ENCODE results near the gene TP53AIP1. TPM values are rescaled to one million over a fixed set of nuclear protein-coding genes. Genes with fewer than 3 reads are reported as not detected.

Gene TP53AIP1, protein sequence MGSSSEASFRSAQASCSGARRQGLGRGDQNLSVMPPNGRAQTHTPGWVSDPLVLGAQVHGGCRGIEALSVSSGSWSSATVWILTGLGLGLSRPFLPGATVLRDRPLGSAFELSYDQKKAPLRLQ
- not detected in 2 replicates for total RNA-seq

DNA sequence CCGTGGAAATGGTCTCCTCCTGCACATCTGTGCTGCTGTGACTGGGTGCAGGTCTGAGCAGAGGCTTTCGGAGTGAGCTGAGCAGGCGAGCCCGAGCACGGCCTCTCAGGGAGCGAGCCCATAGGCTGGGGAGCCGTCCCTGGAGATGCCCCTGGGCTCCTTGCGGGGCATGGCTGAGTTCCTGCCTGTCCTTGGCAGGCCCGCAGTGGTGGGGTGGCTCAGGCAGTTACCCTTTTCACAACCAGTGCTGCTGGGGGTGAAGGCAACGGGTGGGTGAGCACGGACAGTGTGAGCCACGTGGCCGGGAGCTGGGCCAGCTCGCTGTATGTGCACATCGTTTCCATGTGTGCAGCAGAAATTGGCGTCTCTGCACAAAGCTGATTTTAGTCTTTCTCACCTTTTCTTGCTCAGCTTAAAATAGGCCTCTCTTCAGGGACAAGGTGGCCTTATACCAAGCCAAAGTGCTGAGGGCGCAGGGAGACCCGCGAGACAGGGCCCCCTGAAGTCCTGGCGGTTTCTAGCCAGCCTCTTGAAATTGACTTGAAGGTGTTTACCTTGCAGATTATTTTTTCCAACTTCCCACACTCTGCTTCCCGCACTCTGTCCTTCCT, at the start of gene TP53AIP1:
Gene TP53AIP1 (minus strand): TSS at position 55 of the 611 bp plus-strand sequence. CDS start 5,053 bp downstream, outside the sequence.

DNA sequence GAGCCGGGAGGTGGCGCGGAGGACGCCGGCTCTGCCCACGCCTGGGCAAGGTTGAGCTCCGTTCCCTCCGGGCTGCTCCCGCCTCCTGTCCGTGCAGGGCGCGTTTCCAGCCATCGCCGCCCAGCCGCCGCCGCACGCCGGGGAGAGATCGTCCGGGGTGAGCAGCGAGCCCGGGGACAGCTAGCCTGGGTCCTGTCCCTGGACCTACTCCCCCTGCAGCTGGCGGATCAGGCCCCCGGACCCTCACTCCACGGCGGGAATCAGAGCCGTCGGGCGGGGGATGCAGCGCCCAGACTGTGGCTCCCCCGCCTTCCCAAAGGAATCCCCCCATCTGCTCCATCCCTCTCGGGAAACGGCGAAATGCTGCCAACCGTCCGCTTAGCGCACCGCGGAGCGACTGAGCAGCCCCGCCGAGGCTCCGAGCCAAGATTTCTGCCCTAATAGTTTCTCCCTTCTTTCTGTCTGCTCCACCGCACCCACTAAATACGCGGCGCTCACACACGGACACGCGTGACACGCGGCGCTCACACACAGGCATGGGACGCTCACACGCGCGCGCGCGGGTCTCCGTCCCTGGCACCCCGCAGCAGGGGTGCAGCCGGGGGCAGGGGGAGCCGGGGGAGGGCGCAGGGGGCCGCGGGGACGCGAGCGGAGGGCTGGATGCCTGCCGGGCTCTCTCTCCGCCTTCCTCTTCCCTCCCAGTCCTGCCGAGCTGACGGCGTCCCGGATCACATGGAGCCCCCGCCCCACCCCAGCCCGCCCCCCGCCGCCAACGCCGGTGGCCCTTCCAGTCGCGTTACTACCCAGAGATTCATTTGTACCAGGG, 51.9 kb downstream of the TP53AIP1 start, which contains the start of gene KCNJ5:
Gene KCNJ5 (plus strand): TSS at position 814 of the 826 bp plus-strand sequence. CDS start 19,918 bp downstream, outside the sequence.

Other genes starting within 250 kb of the TP53AIP1 start
- 70.0 and 77.9 TPM in 2 replicates for gene FLI1, start 248.8 kb downstream of the TP53AIP1 start, total RNA-seq
- gene KCNJ1, start 75.6 kb downstream of the TP53AIP1 start, total RNA-seq = not detected in 2 replicates
- not detected in 2 replicates for gene KCNJ5, start 51.5 kb downstream of the TP53AIP1 start, total RNA-seq
- gene ARHGAP32, start 249.5 kb upstream of the TP53AIP1 start, total RNA-seq = 2.9 and 3.1 TPM in 2 replicates